OCI-M2 (cell line): ENCODE data around the gene TNFRSF4.

Experiments used
- DNase-seq: peaks from one replicate; lab custom pipeline; 2025; ENCODE audit not compliant: unreplicated experiment; lab: John Stamatoyannopoulos, UW

TNFRSF4 gene

GRCh38 chr1:1234180-1234808 lies 20.3 kb upstream of the TNFRSF4 start:
- DNase-seq, result no peak

GRCh38 chr1:1233567-1233892 lies 19.6 kb upstream of the TNFRSF4 start:
- DNase-seq, result no peak

GRCh38 chr1:1232796-1233566 lies 19.0 kb upstream of the TNFRSF4 start:
- no peak for DNase-seq

GRCh38 chr1:1232208-1232795 lies 18.3 kb upstream of the TNFRSF4 start, which contains the start of gene B3GALT6:
Gene B3GALT6, plus strand, starts transcription at chr1:1232237. Its CDS starts 42 bp downstream, at chr1:1232279.
- DNase-seq, result no peak

GRCh38 chr1:1231400-1232207 lies 17.7 kb upstream of the TNFRSF4 start, which contains the start of gene SDF4:
Gene SDF4, minus strand, starts transcription at chr1:1232001. Its CDS starts 3,229 bp downstream, at chr1:1228772.
- DNase-seq, result peak; percentile 57

- no peak for DNase-seq
Observed at GRCh38 chr1:1230656-1231399, 16.9 kb upstream of the TNFRSF4 start.

- no peak for DNase-seq
Observed at GRCh38 chr1:1229770-1230169, 15.8 kb upstream of the TNFRSF4 start.

- DNase-seq, result no peak
Observed at GRCh38 chr1:1228596-1229321, 14.8 kb upstream of the TNFRSF4 start.

GRCh38 chr1:1228187-1228586 lies 14.2 kb upstream of the TNFRSF4 start:
- DNase-seq, result no peak

GRCh38 chr1:1227386-1227785 lies 13.4 kb upstream of the TNFRSF4 start:
- DNase-seq, result no peak

- DNase-seq, result no peak
Observed at GRCh38 chr1:1226566-1227362, 12.8 kb upstream of the TNFRSF4 start.

GRCh38 chr1:1225913-1226312 lies 12.0 kb upstream of the TNFRSF4 start:
- no peak for DNase-seq

- DNase-seq, result no peak
Observed at GRCh38 chr1:1225238-1225845, 11.4 kb upstream of the TNFRSF4 start.

- no peak for DNase-seq
Observed at GRCh38 chr1:1223891-1224290, 9.9 kb upstream of the TNFRSF4 start.

GRCh38 chr1:1223321-1223720 lies 9.4 kb upstream of the TNFRSF4 start:
- no peak for DNase-seq

- no peak for DNase-seq
Observed at GRCh38 chr1:1222575-1223225, 8.7 kb upstream of the TNFRSF4 start.

- no peak for DNase-seq
Observed at GRCh38 chr1:1221887-1222574, 8.1 kb upstream of the TNFRSF4 start.

- no peak for DNase-seq
Observed at GRCh38 chr1:1220197-1220596, 6.2 kb upstream of the TNFRSF4 start.
